ENCODE measurements around the gene COX6B2. TPM values are rescaled to one million over a fixed set of nuclear protein-coding genes. Genes with fewer than 3 reads are reported as not detected.

Gene COX6B2
- total RNA-seq, 3 donors from 2014 or later, result 0.73 to 1.3 TPM; not detected in 1

DNA sequence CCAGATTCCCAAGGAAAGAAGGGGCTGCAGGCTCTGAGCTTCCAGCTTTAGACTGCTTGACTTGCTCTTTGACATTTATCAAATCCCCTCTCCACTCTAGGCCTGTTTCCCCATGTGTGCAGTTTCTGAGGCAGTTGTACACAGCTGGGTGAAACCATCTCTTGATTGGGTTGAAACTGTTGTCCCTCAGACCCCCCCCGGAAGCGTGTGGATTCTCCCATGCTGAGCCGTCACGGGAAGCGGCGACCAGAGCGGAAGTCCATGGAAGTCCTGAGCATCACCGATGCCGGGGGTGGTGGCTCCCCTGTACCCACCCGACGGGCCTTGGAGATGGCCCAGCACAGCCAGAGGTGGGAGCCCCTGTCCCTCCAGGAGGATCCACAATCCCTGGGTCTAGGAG lies 51.0 kb downstream of the COX6B2 start:
- H3K27ac ChIP-seq, result no peak overlapping the region
- H3K36me3 ChIP-seq, result no peaks in the 10 kb centered on the region
- H3K4me1 ChIP-seq, result no peaks in the 10 kb centered on the region
- H3K27me3 ChIP-seq, result no peaks in the 10 kb centered on the region
- intact Hi-C loops (cut with DNase I; ENCODE audit: low total_unique reads), result no loop called here
- H3K4me3 ChIP-seq, result no peak overlapping the region
- no peak for TF ChIP-seq POLR2AphosphoS5 (IDR thresholded peaks at IDR 0.05)
- TF ChIP-seq CTCF (IDR thresholded peaks at IDR 0.05), result no peak
- no peak for TF ChIP-seq POLR2A (IDR thresholded peaks at IDR 0.05)
- H3K9me3 ChIP-seq, result no peaks in the 10 kb centered on the region
- DNase-seq (ENCODE audit: low spot score in 2 of 2), result no peak

DNA sequence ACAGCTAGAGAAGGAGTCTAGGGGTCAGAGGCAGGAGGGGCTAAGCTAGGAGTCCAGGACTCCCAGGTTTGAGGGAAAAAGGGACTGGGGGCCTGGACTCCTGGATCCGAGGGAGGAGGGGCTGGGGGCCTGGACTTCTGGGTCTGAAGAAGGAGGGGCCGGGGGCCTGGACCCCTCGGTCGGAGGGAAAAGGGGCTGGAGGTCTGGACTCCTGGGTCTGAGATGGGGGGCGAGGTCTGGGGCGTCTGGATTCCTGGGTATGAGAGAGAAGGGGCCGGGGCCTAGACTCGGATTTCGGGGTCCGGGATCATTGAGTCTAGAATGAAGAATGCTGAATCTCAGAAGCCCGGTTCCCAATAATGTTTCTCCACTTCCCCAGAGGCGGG lies 52.2 kb downstream of the COX6B2 start:
- Histone ChIP-seq H3K9me3 (no peaks in the 10 kb centered on the region), H3K27me3 (no peaks in the 10 kb centered on the region), H3K4me1 (no peaks in the 10 kb centered on the region), H3K36me3 (no peaks in the 10 kb centered on the region), H3K4me3 (peak overlapping the region in 2 of 3 donors; percentile 44 to 62), H3K27ac (no peak overlapping the region)
- DNase-seq (ENCODE audit: low spot score in 2 of 2), result no peak
- no peak for TF ChIP-seq CTCF (IDR thresholded peaks at IDR 0.05)
- no peak for TF ChIP-seq POLR2A (IDR thresholded peaks at IDR 0.05)
- no peak for TF ChIP-seq POLR2AphosphoS5 (IDR thresholded peaks at IDR 0.05)
- intact Hi-C loops (cut with DNase I; ENCODE audit: low total_unique reads), result no loop called here

- intact Hi-C loops (cut with DNase I; ENCODE audit: low total_unique reads), result no loop called here
- Histone ChIP-seq H3K4me3 (peak overlapping the region; percentile 19 to 62 (median 44)), H3K27ac (no peak overlapping the region), H3K4me1 (no peaks in the 10 kb centered on the region), H3K27me3 (no peaks in the 10 kb centered on the region), H3K36me3 (no peaks in the 10 kb centered on the region), H3K9me3 (no peaks in the 10 kb centered on the region)
- peak; percentile 90 to 95 (median 91) for TF ChIP-seq CTCF (IDR thresholded peaks at IDR 0.05)
- TF ChIP-seq POLR2AphosphoS5 (IDR thresholded peaks at IDR 0.05), result peak in 2 of 3 donors; percentile 31
- TF ChIP-seq POLR2A (IDR thresholded peaks at IDR 0.05), result no peak
- peak; percentile 62 to 82 for DNase-seq (ENCODE audit: low spot score in 2 of 2)
Measured at GRCh38 chr19:55301459-55302317, 52.8 kb downstream of the COX6B2 start.

- Histone ChIP-seq H3K36me3 (no peaks in the 10 kb centered on the region), H3K9me3 (no peaks in the 10 kb centered on the region), H3K27me3 (no peaks in the 10 kb centered on the region), H3K4me3 (peak overlapping the region in 1 of 3 donors; percentile 62), H3K4me1 (no peaks in the 10 kb centered on the region), H3K27ac (no peak overlapping the region)
- no peak for DNase-seq (ENCODE audit: low spot score in 2 of 2)
- no peak for TF ChIP-seq POLR2A (IDR thresholded peaks at IDR 0.05)
- intact Hi-C loops (cut with DNase I; ENCODE audit: low total_unique reads), result no loop called here
Measured at GRCh38 chr19:55300886-55301458, 53.5 kb downstream of the COX6B2 start.

- H3K27me3 ChIP-seq, result no peaks in the 10 kb centered on the region
- intact Hi-C loops (cut with DNase I; ENCODE audit: low total_unique reads), result no loop called here
Measured at GRCh38 chr19:55299991-55300390, 54.5 kb downstream of the COX6B2 start.

More at GRCh38 chr19:55299991-55300390, 54.5 kb downstream of the COX6B2 start:
- Histone ChIP-seq H3K36me3 (no peaks in the 10 kb centered on the region), H3K27ac (no peak overlapping the region), H3K4me3 (no peak overlapping the region), H3K4me1 (no peaks in the 10 kb centered on the region), H3K9me3 (no peaks in the 10 kb centered on the region)
- DNase-seq (ENCODE audit: low spot score in 2 of 2), result no peak
- TF ChIP-seq POLR2AphosphoS5 (IDR thresholded peaks at IDR 0.05), result no peak
- no peak for TF ChIP-seq CTCF (IDR thresholded peaks at IDR 0.05)
- no peak for TF ChIP-seq POLR2A (IDR thresholded peaks at IDR 0.05)

Other genes starting within 250 kb of the COX6B2 start
- 100 to 1,000 TPM in 1 of 3 donors, 10 to 100 TPM in 2; 68.3 to 148 (median 91.7) TPM for gene PPP1R12C, start 237.1 kb downstream of the COX6B2 start, total RNA-seq
- 1 to 10 TPM in 2 of 3 donors, not detected in 1; 3.7 to 7.2 TPM for gene TNNT1, start 205.5 kb downstream of the COX6B2 start, total RNA-seq
- 1 to 10 TPM in 1 of 3 donors, not detected in 2; 2.6 TPM for gene TNNI3, start 197.0 kb downstream of the COX6B2 start, total RNA-seq
- 1 to 10 TPM in 2 of 3 donors, not detected in 1; 4.7 to 4.9 TPM for gene DNAAF3, start 188.1 kb downstream of the COX6B2 start, total RNA-seq
- gene SYT5, start 174.4 kb downstream of the COX6B2 start, total RNA-seq, result under 1 TPM in 1 of 3 donors, not detected in 2; under 0.01 TPM
- gene PTPRH, start 145.2 kb downstream of the COX6B2 start, total RNA-seq, result 10 to 100 TPM in 1 of 3 donors, 1 to 10 TPM in 1, under 1 TPM in 1; 0.73 to 10.2 (median 2.1) TPM
- gene TMEM86B, start 126.0 kb downstream of the COX6B2 start, total RNA-seq, result 1 to 10 TPM in 2 of 3 donors, under 1 TPM in 1; 0.80 to 3.6 (median 1.6) TPM
- 10 to 100 TPM; 23.8 to 31.5 (median 28.2) TPM for gene PPP6R1, start 95.7 kb downstream of the COX6B2 start, total RNA-seq
- gene HSPBP1, start 74.6 kb downstream of the COX6B2 start, total RNA-seq, result 10 to 100 TPM; 13.3 to 36.1 (median 32.6) TPM
- 1 to 10 TPM in 2 of 3 donors, not detected in 1; 2.5 to 4.6 TPM for gene BRSK1, start 70.7 kb downstream of the COX6B2 start, total RNA-seq
- gene TMEM150B, start 29.4 kb downstream of the COX6B2 start, total RNA-seq, result 10 to 100 TPM in 1 of 3 donors, 1 to 10 TPM in 2; 1.6 to 11.8 (median 3.1) TPM
- 10 to 100 TPM in 2 of 3 donors, 1 to 10 TPM in 1; 6.1 to 20.8 (median 18.4) TPM for gene KMT5C, start 14.8 kb downstream of the COX6B2 start, total RNA-seq
- not detected for gene GARIN5B, start 8.5 kb upstream of the COX6B2 start, total RNA-seq
- 1 to 10 TPM in 1 of 3 donors, under 1 TPM in 1, not detected in 1; 0.29 to 1.3 TPM for gene IL11, start 15.7 kb upstream of the COX6B2 start, total RNA-seq
- not detected for gene TMEM190, start 22.1 kb upstream of the COX6B2 start, total RNA-seq
- gene TMEM238, start 29.6 kb upstream of the COX6B2 start, total RNA-seq, result 10 to 100 TPM in 1 of 3 donors, 1 to 10 TPM in 2; 4.5 to 12.7 (median 9.8) TPM
- 100 to 1,000 TPM; 462 to 673 (median 471) TPM for gene RPL28, start 31.2 kb upstream of the COX6B2 start, total RNA-seq
- 1 to 10 TPM; 7.2 to 9.0 (median 8.9) TPM for gene UBE2S, start 53.1 kb upstream of the COX6B2 start, total RNA-seq
- gene SHISA7, start 88.6 kb upstream of the COX6B2 start, total RNA-seq, result under 1 TPM in 1 of 3 donors, not detected in 2; 0.29 TPM
- 10 to 100 TPM; 42.7 to 71.5 (median 57.0) TPM for gene ISOC2, start 106.9 kb upstream of the COX6B2 start, total RNA-seq
- gene C19orf85, start 110.0 kb upstream of the COX6B2 start, total RNA-seq, result not detected
- 1 to 10 TPM; 2.1 to 4.4 (median 4.3) TPM for gene ZNF628, start 121.9 kb upstream of the COX6B2 start, total RNA-seq
- 10 to 100 TPM in 2 of 3 donors, 1 to 10 TPM in 1; 1.9 to 11.3 (median 10.8) TPM for gene NAT14, start 130.5 kb upstream of the COX6B2 start, total RNA-seq
- gene SSC5D, start 133.7 kb upstream of the COX6B2 start, total RNA-seq, result 1 to 10 TPM; 3.6 to 7.2 (median 3.8) TPM
- not detected for gene SBK2, start 182.4 kb upstream of the COX6B2 start, total RNA-seq
- 1 to 10 TPM in 1 of 3 donors, not detected in 2; 1.3 TPM for gene SBK3, start 190.8 kb upstream of the COX6B2 start, total RNA-seq
- gene ZNF579, start 226.1 kb upstream of the COX6B2 start, total RNA-seq, result 1 to 10 TPM; 1.6 to 2.3 (median 1.6) TPM
- gene FIZ1, start 244.8 kb upstream of the COX6B2 start, total RNA-seq, result 1 to 10 TPM; 3.7 to 7.5 (median 6.1) TPM
- 10 to 100 TPM; 22.3 to 25.6 (median 25.4) TPM for gene ZNF524, start 245.6 kb upstream of the COX6B2 start, total RNA-seq